K562 (cell line): ENCODE measurements around the gene HCST. TPM values are rescaled to one million over a fixed set of nuclear protein-coding genes. Genes with fewer than 3 reads are reported as not detected.

ENCODE experiments used
- BCL6 ChIP-seq: fragments of 250-450 bp; sonication (Bioruptor Pico); IDR thresholded peaks from 2 replicates; pipeline ENCODE4 v1.4.0; 2020
- DACH1 ChIP-seq: fragments of 450-650 bp; IDR thresholded peaks from 2 replicates; pipeline ENCODE4 v1.6.1; 2018; ENCODE audit not compliant: partially characterized antibody
- DPF2 ChIP-seq: fragments of 450-650 bp; IDR thresholded peaks from 2 replicates; pipeline ENCODE4 v1.6.1; 2016
- EP400 ChIP-seq: fragments of 450-650 bp; IDR thresholded peaks from 2 replicates; pipeline ENCODE4 v1.6.1; 2017; ENCODE audit warnings: antibody characterized with exemption, mild to moderate bottlenecking, moderate library complexity
- GABPB1 ChIP-seq: sonication (generic); formaldehyde crosslinking; IDR thresholded peaks from 2 replicates; pipeline ENCODE4 v1.8.0; 2022; ENCODE audit warnings: mild to moderate bottlenecking, missing genetic modification reagents
- HOXB6 ChIP-seq: fragments of 250-450 bp; sonication (Bioruptor Pico); IDR thresholded peaks from 2 replicates; pipeline ENCODE4 v1.5.1; 2022; ENCODE audit warnings: mild to moderate bottlenecking, borderline replicate concordance
- KDM4B ChIP-seq, 2 experiments: fragments of 450-650 bp in 1 of 2; sonication (generic) in 1 of 2; IDR thresholded peaks; 2 replicates each; pipeline ENCODE4 v1.6.1; 2016 to 2017; ENCODE audit warnings: borderline replicate concordance in 2 of 2, antibody characterized with exemption in 1 of 2, low read depth in 1 of 2, mild to moderate bottlenecking in 1 of 2
- NFIX ChIP-seq: fragments of 250-450 bp; sonication (Bioruptor Pico); IDR thresholded peaks from 2 replicates; pipeline ENCODE4 v1.4.0; 2020; ENCODE audit warnings: low read depth, mild to moderate bottlenecking, moderate library complexity
- NFXL1 ChIP-seq: fragments of 450-650 bp; formaldehyde crosslinking; IDR thresholded peaks from 2 replicates; pipeline ENCODE4 v1.4.0; 2021; ENCODE audit warnings: mild to moderate bottlenecking
- NR1H2 ChIP-seq: sonication (generic); formaldehyde crosslinking; IDR thresholded peaks from 2 replicates; pipeline ENCODE4 v1.4.0; 2020; ENCODE audit warnings: mild to moderate bottlenecking, missing genetic modification reagents
- PHF8 ChIP-seq: fragments of 200-600 bp; sonication (generic); IDR thresholded peaks from 2 replicates; pipeline ENCODE4 v1.6.1; 2012; ENCODE audit warnings: mixed run types, mild to moderate bottlenecking, inconsistent platforms, low read length, moderate library complexity, borderline replicate concordance
- POLR2G ChIP-seq: fragments of 200-400 bp; formaldehyde crosslinking; IDR thresholded peaks from 2 replicates; pipeline ENCODE4 v1.6.1; 2017; ENCODE audit warnings: low read depth, mild to moderate bottlenecking, antibody characterized with exemption, low read length, moderate library complexity
- RB1 ChIP-seq: fragments of 450-650 bp; IDR thresholded peaks from 2 replicates; pipeline ENCODE4 v1.6.1; 2017; ENCODE audit warnings: low read depth, mild to moderate bottlenecking
- RCOR1 ChIP-seq, 2 experiments: IDR thresholded peaks; 2 replicates each; pipeline ENCODE4 v1.6.1; 2012; ENCODE audit warnings: low read depth in 2 of 2, low read length in 2 of 2, borderline replicate concordance in 1 of 2, improper control_type of control experiment in 1 of 2
- ZNF583 ChIP-seq: fragments of 250-450 bp; sonication (Bioruptor Pico); IDR thresholded peaks from 2 replicates; pipeline ENCODE4 v1.4.0; 2020
- ZNF695 ChIP-seq: fragments of 450-650 bp; formaldehyde crosslinking; IDR thresholded peaks from 2 replicates; pipeline ENCODE4 v1.4.0; 2020; ENCODE audit warnings: mild to moderate bottlenecking, moderate library complexity
- ZNF696 ChIP-seq: fragments of 250-450 bp; sonication (Bioruptor Pico); conservative IDR thresholded peaks from 2 replicates; pipeline ENCODE4 v1.4.0; 2020; ENCODE audit warnings: mild to moderate bottlenecking, moderate library complexity
- ZNF77 ChIP-seq: fragments of 250-450 bp; sonication (Bioruptor Pico); IDR thresholded peaks from 2 replicates; pipeline ENCODE4 v1.5.0; 2020
- ZSCAN32 ChIP-seq: fragments of 450-650 bp; formaldehyde crosslinking; IDR thresholded peaks from 2 replicates; pipeline ENCODE4 v1.4.0; 2020; ENCODE audit warnings: mild to moderate bottlenecking, moderate library complexity
- ZZZ3 ChIP-seq: fragments of 450-650 bp; IDR thresholded peaks from 2 replicates; pipeline ENCODE4 v1.6.1; 2016; ENCODE audit warnings: antibody characterized with exemption, mild to moderate bottlenecking, moderate library complexity
- polyA plus RNA-seq, 8 experiments: library from polyadenylated mRNA; depleted of rRNA in 4 of 8; stranded (reverse) in 5 of 8; unstranded in 3 of 8; fragments of >200 nt; fragmentation: Nextera tagmentation in 2 of 8; fragmentation: Illumina TruSeq in 1 of 8; extraction: Ambion mirVana in 2 of 8; extraction: Trizol in 1 of 8; gene quantifications; 2 replicates each; pipeline versions ENCODE4 v1.2.1 to v1.2.3, GENCODE V29; 2011 to 2014; ENCODE audit warnings: inconsistent platforms in 1 of 8, missing spikeins in 1 of 8
- total RNA-seq, 7 experiments: library from RNA; depleted of rRNA in 6 of 7; stranded (reverse); fragments of >200 nt in 6 of 7; fragmentation: Illumina TruSeq in 2 of 7; extraction: Trizol in 2 of 7; gene quantifications; 2 replicates each; pipeline versions ENCODE4 v1.2.1 to v1.2.3, GENCODE V29; 2011 to 2021; ENCODE audit warnings: low replicate concordance in 1 of 7
- TF ChIP-seq, protein P1 (sequence below): fragments of 250-450 bp; sonication (Bioruptor Pico); IDR thresholded peaks from 2 replicates; pipeline ENCODE4 v1.5.0; 2022; ENCODE audit warnings: mild to moderate bottlenecking
- TF ChIP-seq, protein P2 (sequence below): fragments of 250-450 bp; sonication (Bioruptor Pico); IDR thresholded peaks from 2 replicates; pipeline ENCODE4 v1.5.0; 2020; ENCODE audit warnings: mild to moderate bottlenecking
- TF ChIP-seq, protein P3 (sequence below): fragments of 200-800 bp; sonication (Bioruptor generic); IDR thresholded peaks from 2 replicates; pipeline ENCODE4 v1.6.1; 2017; ENCODE audit warnings: missing genetic modification characterization, missing compliant biosample characterization
- TF ChIP-seq, protein P4 (sequence below): fragments of 450-650 bp; IDR thresholded peaks from 2 replicates; pipeline ENCODE4 v1.7.0; 2016; ENCODE audit warnings: borderline replicate concordance

Gene HCST
- total and polyA plus RNA-seq, 9 of the 15 experiments (the other 6 are each of a cell fraction or from before 2014, with no cell fraction given) = 0.29 to 1.9 (median 0.95) TPM; not detected in 2

DNA sequence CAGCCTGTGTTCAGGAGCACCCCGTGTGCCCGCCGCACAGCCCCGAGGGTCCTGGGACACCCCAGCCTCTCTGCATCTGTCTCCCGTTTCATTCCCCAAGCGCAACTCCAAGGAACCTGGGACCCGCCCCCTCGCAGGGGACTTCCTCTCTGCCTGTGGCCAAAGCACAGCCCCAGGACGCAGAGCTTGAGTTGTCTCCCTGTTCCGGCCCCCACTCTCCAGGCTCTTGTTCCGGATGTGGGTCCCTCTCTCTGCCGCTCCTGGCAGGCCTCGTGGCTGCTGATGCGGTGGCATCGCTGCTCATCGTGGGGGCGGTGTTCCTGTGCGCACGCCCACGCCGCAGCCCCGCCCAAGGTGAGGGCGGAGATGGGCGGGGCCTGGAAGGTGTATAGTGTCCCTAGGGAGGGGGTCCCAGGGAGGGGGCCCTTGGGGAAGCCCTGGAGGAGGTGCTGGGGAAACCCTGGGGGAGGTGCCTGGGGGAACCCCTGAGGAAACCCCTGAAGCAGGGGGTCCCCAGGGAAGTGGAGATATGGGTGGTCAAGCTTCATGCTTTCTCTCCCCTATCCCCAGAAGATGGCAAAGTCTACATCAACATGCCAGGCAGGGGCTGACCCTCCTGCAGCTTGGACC is 1.3 kb downstream of the HCST start (continued):
- TF ChIP-seq POLR2G (peak; percentile 79), BCL6 (CRISPR knock-in tag) (no peak), ZZZ3 (no peak), NFIX (no peak), KDM4B (IDR thresholded peaks at IDR 0.05; ENCODE audit: borderline replicate concordance in 2 of 2, low read depth in 1 of 2) (0 out of 4 replicates have a peak, but pooled peaks of 1 of the 2 experiments have one; percentile 37), NR1H2 (CRISPR knock-in tag) (no peak), ZNF696 (CRISPR knock-in tag) (no peak), GABPB1 (CRISPR knock-in tag) (peak; percentile 87), NFXL1 (no peak), DACH1 (no peak), ZNF695 (no peak), ZNF583 (CRISPR knock-in tag) (no peak), DPF2 (peak; percentile 36; the same call in 1 of the 2 replicates), ZSCAN32 (CRISPR knock-in tag) (no peak), RB1 (no peak), HOXB6 (CRISPR knock-in tag) (no peak), RCOR1 (IDR thresholded peaks at IDR 0.05; ENCODE audit: borderline replicate concordance in 1 of 2, low read depth in 2 of 2, low read length in 2 of 2) (peak in 1 of 2 experiments; percentile 73; a peak in 2 of 4 replicates), ZNF77 (CRISPR knock-in tag) (no peak), PHF8 (peak; percentile 54; the same call in 1 of the 2 replicates), EP400 (peak; percentile 81; the same call in 1 of the 2 replicates)
- TF ChIP-seq, protein P1, sequence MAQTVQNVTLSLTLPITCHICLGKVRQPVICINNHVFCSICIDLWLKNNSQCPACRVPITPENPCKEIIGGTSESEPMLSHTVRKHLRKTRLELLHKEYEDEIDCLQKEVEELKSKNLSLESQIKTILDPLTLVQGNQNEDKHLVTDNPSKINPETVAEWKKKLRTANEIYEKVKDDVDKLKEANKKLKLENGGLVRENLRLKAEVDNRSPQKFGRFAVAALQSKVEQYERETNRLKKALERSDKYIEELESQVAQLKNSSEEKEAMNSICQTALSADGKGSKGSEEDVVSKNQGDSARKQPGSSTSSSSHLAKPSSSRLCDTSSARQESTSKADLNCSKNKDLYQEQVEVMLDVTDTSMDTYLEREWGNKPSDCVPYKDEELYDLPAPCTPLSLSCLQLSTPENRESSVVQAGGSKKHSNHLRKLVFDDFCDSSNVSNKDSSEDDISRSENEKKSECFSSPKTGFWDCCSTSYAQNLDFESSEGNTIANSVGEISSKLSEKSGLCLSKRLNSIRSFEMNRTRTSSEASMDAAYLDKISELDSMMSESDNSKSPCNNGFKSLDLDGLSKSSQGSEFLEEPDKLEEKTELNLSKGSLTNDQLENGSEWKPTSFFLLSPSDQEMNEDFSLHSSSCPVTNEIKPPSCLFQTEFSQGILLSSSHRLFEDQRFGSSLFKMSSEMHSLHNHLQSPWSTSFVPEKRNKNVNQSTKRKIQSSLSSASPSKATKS = no peak
- TF ChIP-seq, protein P2, sequence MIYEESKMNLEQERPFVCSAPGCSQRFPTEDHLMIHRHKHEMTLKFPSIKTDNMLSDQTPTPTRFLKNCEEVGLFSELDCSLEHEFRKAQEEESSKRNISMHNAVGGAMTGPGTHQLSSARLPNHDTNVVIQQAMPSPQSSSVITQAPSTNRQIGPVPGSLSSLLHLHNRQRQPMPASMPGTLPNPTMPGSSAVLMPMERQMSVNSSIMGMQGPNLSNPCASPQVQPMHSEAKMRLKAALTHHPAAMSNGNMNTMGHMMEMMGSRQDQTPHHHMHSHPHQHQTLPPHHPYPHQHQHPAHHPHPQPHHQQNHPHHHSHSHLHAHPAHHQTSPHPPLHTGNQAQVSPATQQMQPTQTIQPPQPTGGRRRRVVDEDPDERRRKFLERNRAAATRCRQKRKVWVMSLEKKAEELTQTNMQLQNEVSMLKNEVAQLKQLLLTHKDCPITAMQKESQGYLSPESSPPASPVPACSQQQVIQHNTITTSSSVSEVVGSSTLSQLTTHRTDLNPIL (CRISPR knock-in tag) = no peak
- TF ChIP-seq, protein P3, sequence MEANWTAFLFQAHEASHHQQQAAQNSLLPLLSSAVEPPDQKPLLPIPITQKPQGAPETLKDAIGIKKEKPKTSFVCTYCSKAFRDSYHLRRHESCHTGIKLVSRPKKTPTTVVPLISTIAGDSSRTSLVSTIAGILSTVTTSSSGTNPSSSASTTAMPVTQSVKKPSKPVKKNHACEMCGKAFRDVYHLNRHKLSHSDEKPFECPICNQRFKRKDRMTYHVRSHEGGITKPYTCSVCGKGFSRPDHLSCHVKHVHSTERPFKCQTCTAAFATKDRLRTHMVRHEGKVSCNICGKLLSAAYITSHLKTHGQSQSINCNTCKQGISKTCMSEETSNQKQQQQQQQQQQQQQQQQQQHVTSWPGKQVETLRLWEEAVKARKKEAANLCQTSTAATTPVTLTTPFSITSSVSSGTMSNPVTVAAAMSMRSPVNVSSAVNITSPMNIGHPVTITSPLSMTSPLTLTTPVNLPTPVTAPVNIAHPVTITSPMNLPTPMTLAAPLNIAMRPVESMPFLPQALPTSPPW (CRISPR knock-in tag) = peak; percentile 77
- TF ChIP-seq, protein P4, sequence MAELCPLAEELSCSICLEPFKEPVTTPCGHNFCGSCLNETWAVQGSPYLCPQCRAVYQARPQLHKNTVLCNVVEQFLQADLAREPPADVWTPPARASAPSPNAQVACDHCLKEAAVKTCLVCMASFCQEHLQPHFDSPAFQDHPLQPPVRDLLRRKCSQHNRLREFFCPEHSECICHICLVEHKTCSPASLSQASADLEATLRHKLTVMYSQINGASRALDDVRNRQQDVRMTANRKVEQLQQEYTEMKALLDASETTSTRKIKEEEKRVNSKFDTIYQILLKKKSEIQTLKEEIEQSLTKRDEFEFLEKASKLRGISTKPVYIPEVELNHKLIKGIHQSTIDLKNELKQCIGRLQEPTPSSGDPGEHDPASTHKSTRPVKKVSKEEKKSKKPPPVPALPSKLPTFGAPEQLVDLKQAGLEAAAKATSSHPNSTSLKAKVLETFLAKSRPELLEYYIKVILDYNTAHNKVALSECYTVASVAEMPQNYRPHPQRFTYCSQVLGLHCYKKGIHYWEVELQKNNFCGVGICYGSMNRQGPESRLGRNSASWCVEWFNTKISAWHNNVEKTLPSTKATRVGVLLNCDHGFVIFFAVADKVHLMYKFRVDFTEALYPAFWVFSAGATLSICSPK = no peak
